Endodermal cell (in vitro differentiated cells): ENCODE results near the gene ZNF592. TPM values are rescaled to one million over a fixed set of nuclear protein-coding genes. Genes with fewer than 3 reads are reported as not detected.

Source experiments
- DNase-seq: peaks from one replicate; pipeline ENCODE4 v3.0.0-alpha.2; 2017
- H3K27ac ChIP-seq: 2 replicates; pipeline ENCODE4 v1.5.1; 2013; ENCODE audit warnings: mild to moderate bottlenecking, low read depth, low read length, moderate library complexity
- H3K27me3 ChIP-seq: 2 replicates; pipeline ENCODE4 v1.6.1; 2013; ENCODE audit warnings: mild to moderate bottlenecking, low read length, moderate library complexity; ENCODE audit not compliant: insufficient read depth, control insufficient read depth, poor library complexity, severe bottlenecking
- H3K36me3 ChIP-seq: 2 replicates; pipeline ENCODE4 v1.7.0; 2013; ENCODE audit warnings: mild to moderate bottlenecking, low read length, moderate library complexity; ENCODE audit not compliant: control insufficient read depth, insufficient read depth
- H3K4me1 ChIP-seq: one replicate; pipeline ENCODE4 v1.7.0; 2013; ENCODE audit warnings: low read length; ENCODE audit not compliant: control insufficient read depth, insufficient read depth
- H3K4me3 ChIP-seq: 2 replicates; pipeline ENCODE4 v1.5.1; 2013; ENCODE audit warnings: mild to moderate bottlenecking, low read length, moderate library complexity
- H3K9ac ChIP-seq: 2 replicates; pipeline ENCODE4 v1.6.1; 2013; ENCODE audit warnings: mild to moderate bottlenecking, low read length, moderate library complexity; ENCODE audit not compliant: poor library complexity, severe bottlenecking; ENCODE audit errors: extremely low read depth
- H3K9me3 ChIP-seq: 2 replicates; pipeline ENCODE4 v1.6.1; 2013; ENCODE audit warnings: mild to moderate bottlenecking, low read length, moderate library complexity; ENCODE audit not compliant: control insufficient read depth
- H3K27ac Mint-ChIP-seq: 2 replicates; pipeline ENCODE4 v1.8.0; 2020; ENCODE audit warnings: mixed read lengths
- H3K27me3 Mint-ChIP-seq: 2 replicates; pipeline ENCODE4 v1.8.0; 2021; ENCODE audit warnings: mild to moderate bottlenecking, mixed read lengths; ENCODE audit not compliant: insufficient read depth
- H3K36me3 Mint-ChIP-seq: 2 replicates; pipeline ENCODE4 v1.8.0; 2020; ENCODE audit warnings: low read depth, mixed read lengths
- H3K4me1 Mint-ChIP-seq: 2 replicates; pipeline ENCODE4 v1.8.0; 2020; ENCODE audit warnings: mixed read lengths
- H3K4me3 Mint-ChIP-seq: 2 replicates; pipeline ENCODE4 v1.8.0; 2020; ENCODE audit warnings: mild to moderate bottlenecking, moderate library complexity, mixed read lengths
- H3K9me3 Mint-ChIP-seq: 2 replicates; pipeline ENCODE4 v1.8.0; 2020; ENCODE audit warnings: mild to moderate bottlenecking, mixed read lengths
- WGBS, 2 experiments: methylation state at CpG; one replicate each; pipeline versions ENCODE4 v1.1.5 to v1.1.7; 2013; ENCODE audit warnings: missing lambda C conversion rate in 2 of 2, mixed read lengths in 1 of 2; ENCODE audit not compliant: insufficient coverage in 1 of 2, insufficient read length in 1 of 2; 5-methylcytosine and 5-hydroxymethylcytosine counted together
- total RNA-seq, 2 donors: library from RNA; stranded (reverse); fragmentation: NEBNext Ultra II Directional in 1 of 2; extraction: Animal tissue kit (Norgen Biotek cat#: 25700) in 1 of 2; gene quantifications; 2 replicates in 1 of 2; 3 replicates in 1 of 2; pipeline ENCODE4 v1.2.1, GENCODE V29; 2021
- TF ChIP-seq, protein P1 (sequence below): fragments of 200-600 bp; sonication (generic); conservative IDR thresholded peaks from 2 replicates; pipeline ENCODE4 v1.5.0; 2021; ENCODE audit warnings: antibody characterized with exemption, mild to moderate bottlenecking

ZNF592 gene
- total RNA-seq, 2 donors from 2014 or later = 33.3 to 35.2 TPM

DNA sequence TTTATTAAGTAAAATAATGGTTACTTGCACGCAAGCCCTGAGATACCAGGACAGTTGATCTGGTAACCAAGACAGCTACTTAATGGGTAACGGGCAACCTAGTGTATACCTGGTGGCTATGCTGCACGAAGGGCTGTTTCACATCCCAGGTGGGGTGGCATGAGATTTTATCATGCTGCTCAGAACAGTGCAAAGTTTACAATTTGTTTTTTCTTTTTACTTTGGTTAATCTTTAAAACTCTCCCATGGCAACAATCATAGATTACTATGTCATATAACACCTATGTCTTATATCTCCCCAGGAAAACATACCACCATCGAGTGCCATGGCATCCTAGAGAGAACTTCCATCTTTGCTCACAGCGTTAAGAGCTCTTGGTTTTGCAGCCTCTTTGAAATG, 103.8 kb downstream of the ZNF592 start:
- peaks cover 53% of the 10 kb centered on the region for H3K36me3 Mint-ChIP-seq
- no peaks in the 10 kb centered on the region for H3K27me3 Mint-ChIP-seq
- peaks cover 1% of the 10 kb centered on the region for H3K9me3 Mint-ChIP-seq
- DNase-seq = no peak
- Histone ChIP-seq H3K9me3 (no peaks in the 10 kb centered on the region), H3K36me3 (peaks cover 81% of the 10 kb centered on the region), H3K9ac (no peak overlapping the region), H3K4me1 (no peaks in the 10 kb centered on the region), H3K27ac (no peak overlapping the region), H3K4me3 (no peak overlapping the region), H3K27me3 (no peaks in the 10 kb centered on the region)
- no peak overlapping the region for H3K27ac Mint-ChIP-seq
- peaks cover 8% of the 10 kb centered on the region for H3K4me1 Mint-ChIP-seq
- H3K4me3 Mint-ChIP-seq = no peak overlapping the region
- TF ChIP-seq, protein P1, sequence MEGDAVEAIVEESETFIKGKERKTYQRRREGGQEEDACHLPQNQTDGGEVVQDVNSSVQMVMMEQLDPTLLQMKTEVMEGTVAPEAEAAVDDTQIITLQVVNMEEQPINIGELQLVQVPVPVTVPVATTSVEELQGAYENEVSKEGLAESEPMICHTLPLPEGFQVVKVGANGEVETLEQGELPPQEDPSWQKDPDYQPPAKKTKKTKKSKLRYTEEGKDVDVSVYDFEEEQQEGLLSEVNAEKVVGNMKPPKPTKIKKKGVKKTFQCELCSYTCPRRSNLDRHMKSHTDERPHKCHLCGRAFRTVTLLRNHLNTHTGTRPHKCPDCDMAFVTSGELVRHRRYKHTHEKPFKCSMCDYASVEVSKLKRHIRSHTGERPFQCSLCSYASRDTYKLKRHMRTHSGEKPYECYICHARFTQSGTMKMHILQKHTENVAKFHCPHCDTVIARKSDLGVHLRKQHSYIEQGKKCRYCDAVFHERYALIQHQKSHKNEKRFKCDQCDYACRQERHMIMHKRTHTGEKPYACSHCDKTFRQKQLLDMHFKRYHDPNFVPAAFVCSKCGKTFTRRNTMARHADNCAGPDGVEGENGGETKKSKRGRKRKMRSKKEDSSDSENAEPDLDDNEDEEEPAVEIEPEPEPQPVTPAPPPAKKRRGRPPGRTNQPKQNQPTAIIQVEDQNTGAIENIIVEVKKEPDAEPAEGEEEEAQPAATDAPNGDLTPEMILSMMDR = no peak
- 93 to 98% methylated on average over 4 to 5 of the region's 5 CpGs for WGBS, 2 experiments

DNA sequence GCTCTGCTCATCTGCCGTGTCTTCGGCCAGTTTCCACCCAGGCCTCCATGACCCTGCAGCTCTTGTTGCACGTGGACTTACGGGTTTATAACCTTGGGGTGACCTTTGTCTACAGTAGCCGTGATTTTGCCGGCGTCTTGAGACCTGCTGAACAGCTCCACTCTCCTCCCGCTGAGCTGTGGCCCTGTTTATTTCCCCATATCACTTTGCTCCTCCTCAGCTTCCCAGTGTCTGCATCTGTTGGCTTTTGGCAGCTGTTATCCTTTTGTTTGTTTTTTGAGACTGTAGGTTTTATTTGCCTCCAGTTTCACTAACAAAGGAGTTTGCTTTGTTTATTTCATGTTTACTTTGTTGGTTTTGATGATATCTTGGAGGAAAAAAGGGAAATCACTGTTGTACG, 106.7 kb downstream of the ZNF592 start:
- no peaks in the 10 kb centered on the region for H3K27me3 ChIP-seq
- H3K9me3 ChIP-seq = no peaks in the 10 kb centered on the region
- H3K4me3 ChIP-seq = no peak overlapping the region
- Mint-ChIP-seq H3K27ac (peak overlapping the region; percentile 4), H3K27me3 (no peaks in the 10 kb centered on the region), H3K4me1 (peaks cover 8% of the 10 kb centered on the region), H3K36me3 (peaks cover 53% of the 10 kb centered on the region), H3K9me3 (no peaks in the 10 kb centered on the region), H3K4me3 (no peak overlapping the region)
- TF ChIP-seq, protein P1 = no peak
- H3K27ac ChIP-seq = no peak overlapping the region
- no peaks in the 10 kb centered on the region for H3K4me1 ChIP-seq
- peaks cover 90% of the 10 kb centered on the region for H3K36me3 ChIP-seq
- peak; percentile 30 for DNase-seq
- WGBS, 2 experiments = 93 to 97% methylated on average over 8 to 9 of the region's 9 CpGs
- H3K9ac ChIP-seq = no peak overlapping the region

DNA sequence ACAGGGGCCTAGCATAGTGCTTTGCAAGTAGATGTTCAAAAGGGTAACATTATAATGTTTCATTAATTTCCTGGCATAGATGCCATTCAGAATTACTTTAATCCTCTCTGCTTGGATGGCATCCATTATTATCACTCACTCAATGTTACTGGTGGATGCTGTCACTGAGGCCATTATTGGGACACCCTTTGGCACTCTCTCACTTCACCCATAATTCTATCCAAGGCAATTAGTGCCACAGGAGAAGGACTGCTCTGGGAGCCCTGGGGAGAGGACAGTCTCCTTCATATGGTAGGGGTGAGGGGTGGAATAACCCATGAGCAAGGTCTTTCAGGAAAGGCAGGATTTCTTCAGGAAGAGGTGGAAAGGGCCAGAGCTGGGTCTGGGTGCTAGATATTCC, 107.4 kb downstream of the ZNF592 start:
- Mint-ChIP-seq H3K4me1 (peaks cover 8% of the 10 kb centered on the region), H3K36me3 (peaks cover 55% of the 10 kb centered on the region), H3K27ac (peak overlapping the region; percentile 9), H3K9me3 (no peaks in the 10 kb centered on the region), H3K4me3 (no peak overlapping the region), H3K27me3 (no peaks in the 10 kb centered on the region)
- no peaks in the 10 kb centered on the region for H3K27me3 ChIP-seq
- no peak overlapping the region for H3K27ac ChIP-seq
- no peaks in the 10 kb centered on the region for H3K9me3 ChIP-seq
- no peak overlapping the region for H3K9ac ChIP-seq
- H3K36me3 ChIP-seq = peaks cover 92% of the 10 kb centered on the region
- H3K4me3 ChIP-seq = no peak overlapping the region
- peak; percentile 13 for DNase-seq
- H3K4me1 ChIP-seq = no peaks in the 10 kb centered on the region
- TF ChIP-seq, protein P1 = no peak

Other genes with a start within 250 kb of the ZNF592 start
- gene ZSCAN2, start 147.6 kb upstream of the ZNF592 start, total RNA-seq = 10 to 100 TPM; 23.6 to 31.3 TPM
- gene WDR73, start 94.3 kb upstream of the ZNF592 start, total RNA-seq = 10 to 100 TPM; 44.1 to 46.8 TPM
- gene NMB, start 90.4 kb upstream of the ZNF592 start, total RNA-seq = 1 to 10 TPM; 5.3 to 7.3 TPM
- 100 to 1,000 TPM; 192 to 197 TPM for gene SEC11A, start 32.5 kb upstream of the ZNF592 start, total RNA-seq
- 10 to 100 TPM; 57.8 to 94.1 TPM for gene ALPK3, start 68.8 kb downstream of the ZNF592 start, total RNA-seq
- gene SLC28A1, start 136.1 kb downstream of the ZNF592 start, total RNA-seq = not detected
- gene PDE8A, start 233.3 kb downstream of the ZNF592 start, total RNA-seq = 10 to 100 TPM; 14.8 to 15.2 TPM